K562 (cell line): ENCODE measurements around the gene PRKAR1B. TPM values are rescaled to one million over a fixed set of nuclear protein-coding genes. Genes with fewer than 3 reads are reported as not detected.
A peak's percentile ranks its signal among the peaks of the same experiment; 100 is the strongest.

Experiments used
- GATA2 ChIP-seq: sonication (generic); formaldehyde crosslinking; IDR thresholded peaks from 2 replicates; pipeline ENCODE4 v1.4.0; 2020; ENCODE audit warnings: mild to moderate bottlenecking, missing genetic modification reagents
- KHSRP ChIP-seq: fragments of 450-650 bp; IDR thresholded peaks from 2 replicates; pipeline ENCODE4 v1.6.1; 2017
- KLF16 ChIP-seq: IDR thresholded peaks from 2 replicates; pipeline ENCODE4 v1.6.1; 2016; ENCODE audit warnings: antibody characterized with exemption
- MAZ ChIP-seq, 2 experiments: fragments of 450-650 bp in 1 of 2; sonication (generic) in 1 of 2; formaldehyde crosslinking; IDR thresholded peaks in 1 of 2; conservative IDR thresholded peaks in 1 of 2; 2 replicates each; pipeline versions ENCODE4 v1.4.0 to v1.5.0; 2020; ENCODE audit warnings: mild to moderate bottlenecking in 1 of 2, missing genetic modification reagents in 1 of 2
- NBN ChIP-seq: fragments of 450-650 bp; IDR thresholded peaks from 2 replicates; pipeline ENCODE4 v1.6.1; 2016; ENCODE audit warnings: low read depth, mild to moderate bottlenecking
- RAD51 ChIP-seq: fragments of 450-650 bp; IDR thresholded peaks from 2 replicates; pipeline ENCODE4 v1.7.1; 2016; ENCODE audit warnings: low read depth, mild to moderate bottlenecking, borderline replicate concordance
- SIN3A ChIP-seq, 2 experiments: fragments of 150-350 bp in 1 of 2; IDR thresholded peaks; 2 replicates each; pipeline ENCODE4 v1.6.1; 2011 to 2016; ENCODE audit warnings: borderline replicate concordance in 2 of 2, low read depth in 2 of 2, low read length in 2 of 2, mild to moderate bottlenecking in 2 of 2, moderate library complexity in 2 of 2; ENCODE audit not compliant: control insufficient read depth in 1 of 2
- SIRT6 ChIP-seq: IDR thresholded peaks from one replicate; pipeline ENCODE4 v1.6.1; 2012; ENCODE audit warnings: low read depth, mild to moderate bottlenecking, control low read depth, inconsistent platforms, low read length, moderate library complexity
- SMAD1 ChIP-seq: fragments of 150-350 bp; IDR thresholded peaks from 2 replicates; pipeline ENCODE4 v1.6.1; 2014; ENCODE audit warnings: low read length, low read depth; ENCODE audit not compliant: partially characterized antibody
- SMARCC2 ChIP-seq: fragments of 450-650 bp; IDR thresholded peaks from 2 replicates; pipeline ENCODE4 v1.6.1; 2017; ENCODE audit warnings: antibody characterized with exemption, moderate library complexity, mild to moderate bottlenecking, low read depth
- SMC3 ChIP-seq: conservative IDR thresholded peaks from 2 replicates; pipeline ENCODE4 v1.6.1; 2011; ENCODE audit warnings: low read depth, low read length, improper control_type of control experiment; ENCODE audit not compliant: insufficient read depth
- SPI1 ChIP-seq: IDR thresholded peaks from 2 replicates; pipeline ENCODE4 v1.6.1; 2011; ENCODE audit warnings: low read depth, low read length, control low read depth, borderline replicate concordance
- SREBF1 ChIP-seq: fragments of 150-350 bp; IDR thresholded peaks from 2 replicates; pipeline ENCODE4 v1.6.1; 2014; ENCODE audit warnings: antibody characterized with exemption, low read depth, low read length, borderline replicate concordance
- STAG1 ChIP-seq: sonication (generic); formaldehyde crosslinking; IDR thresholded peaks from 2 replicates; pipeline ENCODE4 v1.5.0; 2020; ENCODE audit warnings: missing genetic modification reagents, borderline replicate concordance
- TAF1 ChIP-seq: IDR thresholded peaks from 2 replicates; pipeline ENCODE4 v1.6.1; 2011; ENCODE audit warnings: mild to moderate bottlenecking, low read length, moderate library complexity; ENCODE audit not compliant: insufficient read depth, control insufficient read depth, severe bottlenecking; ENCODE audit errors: extremely low read depth
- U2AF2 ChIP-seq: fragments of 200-400 bp; formaldehyde crosslinking; optimal IDR thresholded peaks from 2 replicates; pipeline ENCODE3; 2017; ENCODE audit warnings: low read depth, mild to moderate bottlenecking, low read length
- ZNF263 ChIP-seq: sonication (generic); formaldehyde crosslinking; IDR thresholded peaks from 2 replicates; pipeline ENCODE4 v1.8.0; 2022; ENCODE audit warnings: mild to moderate bottlenecking, missing genetic modification reagents, borderline replicate concordance
- ZNF589 ChIP-seq: fragments of 200-800 bp; sonication (Bioruptor generic); IDR thresholded peaks from 2 replicates; pipeline ENCODE4 v1.6.1; 2016; ENCODE audit warnings: low read depth, missing genetic modification characterization, missing compliant biosample characterization
- ZNF696 ChIP-seq: fragments of 250-450 bp; sonication (Bioruptor Pico); conservative IDR thresholded peaks from 2 replicates; pipeline ENCODE4 v1.4.0; 2020; ENCODE audit warnings: mild to moderate bottlenecking, moderate library complexity
- ZNF76 ChIP-seq: fragments of 250-450 bp; sonication (Bioruptor Pico); IDR thresholded peaks from 2 replicates; pipeline ENCODE4 v1.4.0; 2020; ENCODE audit warnings: mild to moderate bottlenecking, moderate library complexity, borderline replicate concordance
- polyA plus RNA-seq, 8 experiments: library from polyadenylated mRNA; depleted of rRNA in 4 of 8; stranded (reverse) in 5 of 8; unstranded in 3 of 8; fragments of >200 nt; fragmentation: Nextera tagmentation in 2 of 8; fragmentation: Illumina TruSeq in 1 of 8; extraction: Ambion mirVana in 2 of 8; extraction: Trizol in 1 of 8; gene quantifications; 2 replicates each; pipeline versions ENCODE4 v1.2.1 to v1.2.3, GENCODE V29; 2011 to 2014; ENCODE audit warnings: inconsistent platforms in 1 of 8, missing spikeins in 1 of 8
- total RNA-seq, 7 experiments: library from RNA; depleted of rRNA in 6 of 7; stranded (reverse); fragments of >200 nt in 6 of 7; fragmentation: Illumina TruSeq in 2 of 7; extraction: Trizol in 2 of 7; gene quantifications; 2 replicates each; pipeline versions ENCODE4 v1.2.1 to v1.2.3, GENCODE V29; 2011 to 2021; ENCODE audit warnings: low replicate concordance in 1 of 7
- TF ChIP-seq, protein P1 (sequence below), 2 experiments: fragments of 150-350 bp in 1 of 2; IDR thresholded peaks; 2 replicates each; pipeline ENCODE4 v1.6.1; 2012 to 2016; ENCODE audit warnings: low read depth in 2 of 2, low read length in 2 of 2, mild to moderate bottlenecking in 1 of 2, moderate library complexity in 1 of 2
- TF ChIP-seq, protein P2 (sequence below): fragments of 250-450 bp; sonication (Bioruptor Pico); IDR thresholded peaks from 2 replicates; pipeline ENCODE4 v1.8.0; 2022; ENCODE audit warnings: moderate library complexity, mild to moderate bottlenecking, inconsistent platforms
- TF ChIP-seq, protein P3 (sequence below): sonication (generic); formaldehyde crosslinking; IDR thresholded peaks from 2 replicates; pipeline ENCODE4 v1.8.0; 2022; ENCODE audit warnings: mild to moderate bottlenecking, missing genetic modification reagents

PRKAR1B gene
- total and polyA plus RNA-seq, 9 of the 15 experiments (the other 6 are each of a cell fraction or from before 2014, with no cell fraction given): 0.99 to 30.5 (median 12.7) TPM

DNA sequence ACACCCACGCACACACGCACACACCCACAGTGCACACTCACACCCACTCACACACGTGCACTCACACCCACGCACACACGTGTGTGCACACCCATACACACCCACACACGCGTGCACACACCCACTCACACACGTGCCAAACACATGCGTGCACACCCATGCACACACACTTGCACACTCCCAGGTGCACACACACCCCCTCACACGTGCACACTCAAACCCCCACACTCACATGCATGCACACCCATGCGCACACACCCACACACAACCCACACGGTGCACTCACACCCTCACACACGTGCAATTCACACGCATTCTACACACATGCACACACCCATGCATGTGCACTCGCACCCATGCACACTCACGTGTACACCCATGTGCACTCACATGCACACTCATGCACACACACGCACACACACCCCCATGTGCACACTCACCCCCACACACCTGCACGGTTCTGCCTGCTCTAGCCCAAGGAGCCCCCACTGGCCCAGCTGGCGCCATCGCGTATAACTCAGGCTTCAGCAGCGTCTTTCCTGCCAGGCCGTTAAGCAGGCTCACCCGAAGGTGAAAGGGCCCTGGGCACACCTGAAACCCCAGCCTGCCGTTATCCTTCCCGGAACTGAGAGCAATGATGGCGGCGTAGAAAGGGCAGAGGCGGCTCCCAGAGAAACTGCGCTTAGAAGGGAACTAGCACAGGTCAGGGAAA lies 143.5 kb downstream of the PRKAR1B start (continued):
- TF ChIP-seq, protein P1, sequence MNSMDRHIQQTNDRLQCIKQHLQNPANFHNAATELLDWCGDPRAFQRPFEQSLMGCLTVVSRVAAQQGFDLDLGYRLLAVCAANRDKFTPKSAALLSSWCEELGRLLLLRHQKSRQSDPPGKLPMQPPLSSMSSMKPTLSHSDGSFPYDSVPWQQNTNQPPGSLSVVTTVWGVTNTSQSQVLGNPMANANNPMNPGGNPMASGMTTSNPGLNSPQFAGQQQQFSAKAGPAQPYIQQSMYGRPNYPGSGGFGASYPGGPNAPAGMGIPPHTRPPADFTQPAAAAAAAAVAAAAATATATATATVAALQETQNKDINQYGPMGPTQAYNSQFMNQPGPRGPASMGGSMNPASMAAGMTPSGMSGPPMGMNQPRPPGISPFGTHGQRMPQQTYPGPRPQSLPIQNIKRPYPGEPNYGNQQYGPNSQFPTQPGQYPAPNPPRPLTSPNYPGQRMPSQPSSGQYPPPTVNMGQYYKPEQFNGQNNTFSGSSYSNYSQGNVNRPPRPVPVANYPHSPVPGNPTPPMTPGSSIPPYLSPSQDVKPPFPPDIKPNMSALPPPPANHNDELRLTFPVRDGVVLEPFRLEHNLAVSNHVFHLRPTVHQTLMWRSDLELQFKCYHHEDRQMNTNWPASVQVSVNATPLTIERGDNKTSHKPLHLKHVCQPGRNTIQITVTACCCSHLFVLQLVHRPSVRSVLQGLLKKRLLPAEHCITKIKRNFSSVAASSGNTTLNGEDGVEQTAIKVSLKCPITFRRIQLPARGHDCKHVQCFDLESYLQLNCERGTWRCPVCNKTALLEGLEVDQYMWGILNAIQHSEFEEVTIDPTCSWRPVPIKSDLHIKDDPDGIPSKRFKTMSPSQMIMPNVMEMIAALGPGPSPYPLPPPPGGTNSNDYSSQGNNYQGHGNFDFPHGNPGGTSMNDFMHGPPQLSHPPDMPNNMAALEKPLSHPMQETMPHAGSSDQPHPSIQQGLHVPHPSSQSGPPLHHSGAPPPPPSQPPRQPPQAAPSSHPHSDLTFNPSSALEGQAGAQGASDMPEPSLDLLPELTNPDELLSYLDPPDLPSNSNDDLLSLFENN (IDR thresholded peaks at IDR 0.05; ENCODE audit: low read depth in 2 of 2, low read length in 2 of 2): no peak
- TF ChIP-seq SREBF1 (no peak), GATA2 (CRISPR knock-in tag) (no peak), SPI1 (no peak), ZNF696 (CRISPR knock-in tag) (no peak), SMAD1 (no peak), STAG1 (CRISPR knock-in tag) (no peak), ZNF76 (CRISPR knock-in tag) (no peak), SIRT6 (no peak), RAD51 (no peak), SMARCC2 (no peak), NBN (no peak), MAZ (CRISPR knock-in tag; conservative IDR thresholded peaks at IDR 0.05 in 1 of 2, IDR thresholded peaks at IDR 0.05 in 1 of 2) (no peak), ZNF589 (CRISPR knock-in tag) (no peak), SIN3A (IDR thresholded peaks at IDR 0.05; ENCODE audit: borderline replicate concordance in 2 of 2, control insufficient read depth in 1 of 2, low read depth in 2 of 2, low read length in 2 of 2) (no peak), ZNF263 (CRISPR knock-in tag) (no peak), KHSRP (no peak), TAF1 (no peak), SMC3 (no peak), KLF16 (no peak), U2AF2 (no peak)
- TF ChIP-seq, protein P2, sequence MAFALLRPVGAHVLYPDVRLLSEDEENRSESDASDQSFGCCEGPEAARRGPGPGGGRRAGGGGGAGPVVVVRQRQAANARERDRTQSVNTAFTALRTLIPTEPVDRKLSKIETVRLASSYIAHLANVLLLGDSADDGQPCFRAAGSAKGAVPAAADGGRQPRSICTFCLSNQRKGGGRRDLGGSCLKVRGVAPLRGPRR (CRISPR knock-in tag): no peak
- TF ChIP-seq, protein P3, sequence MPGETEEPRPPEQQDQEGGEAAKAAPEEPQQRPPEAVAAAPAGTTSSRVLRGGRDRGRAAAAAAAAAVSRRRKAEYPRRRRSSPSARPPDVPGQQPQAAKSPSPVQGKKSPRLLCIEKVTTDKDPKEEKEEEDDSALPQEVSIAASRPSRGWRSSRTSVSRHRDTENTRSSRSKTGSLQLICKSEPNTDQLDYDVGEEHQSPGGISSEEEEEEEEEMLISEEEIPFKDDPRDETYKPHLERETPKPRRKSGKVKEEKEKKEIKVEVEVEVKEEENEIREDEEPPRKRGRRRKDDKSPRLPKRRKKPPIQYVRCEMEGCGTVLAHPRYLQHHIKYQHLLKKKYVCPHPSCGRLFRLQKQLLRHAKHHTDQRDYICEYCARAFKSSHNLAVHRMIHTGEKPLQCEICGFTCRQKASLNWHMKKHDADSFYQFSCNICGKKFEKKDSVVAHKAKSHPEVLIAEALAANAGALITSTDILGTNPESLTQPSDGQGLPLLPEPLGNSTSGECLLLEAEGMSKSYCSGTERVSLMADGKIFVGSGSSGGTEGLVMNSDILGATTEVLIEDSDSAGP (CRISPR knock-in tag): 0 out of 2 replicates have a peak, but pooled peaks have one; percentile 52
